MM.1S (cell line): Measurements from ENCODE around the gene GPD1L.

Source experiments
- CTCF ChIP-seq: fragments of 300-600 bp; sonication (generic); IDR thresholded peaks from 2 replicates; pipeline ENCODE4 v1.5.1; 2016; ENCODE audit warnings: antibody characterized with exemption, low read length, mixed read lengths
- EZH2 ChIP-seq: fragments of 300-600 bp; sonication (generic); optimal IDR thresholded peaks from 2 replicates; pipeline ENCODE3; 2017; ENCODE audit warnings: low read depth, mild to moderate bottlenecking, antibody characterized with exemption, low read length, mixed read lengths
- EZH2phosphoT487 ChIP-seq: fragments of 300-600 bp; sonication (generic); IDR thresholded peaks from 2 replicates; pipeline ENCODE4 v1.6.1; 2018; ENCODE audit warnings: antibody characterized with exemption, low read length

- TF ChIP-seq CTCF (no peak), EZH2phosphoT487 (no peak), EZH2 (no peak)
These were observed 16.9 kb upstream of the GPD1L start for GRCh38 chr3:32089476-32089875.
